Measurements from ENCODE around the gene KLHL40.

The KLHL40 gene

GRCh38 chr3:42728056-42728455 is 42.7 kb downstream of the KLHL40 start:
- DNase-seq, result no peak

GRCh38 chr3:42728668-42729364 is 43.5 kb downstream of the KLHL40 start:
- DNase-seq, result no peak

GRCh38 chr3:42729404-42730145 is 44.2 kb downstream of the KLHL40 start:
- no peak for DNase-seq

GRCh38 chr3:42730294-42730693 is 45.0 kb downstream of the KLHL40 start:
- DNase-seq, result no peak

- no peak for DNase-seq
These were observed 45.5 kb downstream of the KLHL40 start for GRCh38 chr3:42730706-42731420.

- DNase-seq, result no peak
These were observed 46.3 kb downstream of the KLHL40 start for GRCh38 chr3:42731476-42732195.

- no peak for DNase-seq
These were observed 47.0 kb downstream of the KLHL40 start for GRCh38 chr3:42732196-42732828.

GRCh38 chr3:42732829-42733459 is 47.6 kb downstream of the KLHL40 start:
- DNase-seq, result no peak

GRCh38 chr3:42733501-42734262 is 48.3 kb downstream of the KLHL40 start:
- DNase-seq, result no peak

- no peak for DNase-seq
These were observed 49.0 kb downstream of the KLHL40 start for GRCh38 chr3:42734263-42734860.

GRCh38 chr3:42735019-42735418 is 49.7 kb downstream of the KLHL40 start:
- DNase-seq, result no peak

- DNase-seq, result no peak
These were observed 50.3 kb downstream of the KLHL40 start for GRCh38 chr3:42735615-42736014.

- no peak for DNase-seq
These were observed 50.7 kb downstream of the KLHL40 start for GRCh38 chr3:42736081-42736480.

- DNase-seq, result no peak
These were observed 51.2 kb downstream of the KLHL40 start for GRCh38 chr3:42736531-42736930.

GRCh38 chr3:42739401-42740158 is 54.2 kb downstream of the KLHL40 start:
- no peak for DNase-seq

GRCh38 chr3:42741796-42742195 is 56.5 kb downstream of the KLHL40 start:
- DNase-seq, result no peak
